PC-9 (cell line): ENCODE measurements around the gene FARSA. TPM values are rescaled to one million over a fixed set of nuclear protein-coding genes. Genes with fewer than 3 reads are reported as not detected.

Source experiments
- BruUV-seq: library from RNA; stranded (reverse); fragments of 400-500 nt; replicated peaks from 2 replicates; lab custom pipeline; 2021; lab: Mats Ljungman, UMichigan
- CTCF ChIA-PET: fragments of 300-600 bp; sonication (Branson Sonifier 250); formaldehyde crosslinking; loops from one replicate; lab custom pipeline; 2022; ENCODE audit warnings: antibody characterized with exemption; lab: Charles Lee
- POLR2A ChIA-PET: fragments of 300-600 bp; sonication (Branson Sonifier 250); formaldehyde crosslinking; loops from one replicate; lab custom pipeline; 2022; ENCODE audit warnings: antibody characterized with exemption; ENCODE audit not compliant: unreplicated experiment; lab: Charles Lee
- DNase-seq, 2 experiments: peaks; one replicate each; pipeline versions ENCODE4 v3.0.0 to v3.0.0-alpha.2; 2015 to 2022; ENCODE audit warnings: mixed read lengths in 1 of 2
- H2AFZ ChIP-seq: fragments of 200-600 bp; sonication (generic); 2 replicates; pipeline ENCODE4 v1.8.1; 2017; ENCODE audit warnings: antibody characterized with exemption
- H3F3A ChIP-seq: fragments of 200-600 bp; sonication (generic); 2 replicates; pipeline ENCODE4 v1.8.1; 2017; ENCODE audit warnings: antibody characterized with exemption, mild to moderate bottlenecking, low read depth; ENCODE audit not compliant: insufficient read depth
- H3K27ac ChIP-seq: fragments of 200-600 bp; sonication (generic); 2 replicates; pipeline ENCODE4 v1.6.1; 2016; ENCODE audit warnings: mixed run types
- H3K27me3 ChIP-seq: fragments of 200-600 bp; sonication (generic); 2 replicates; pipeline ENCODE4 v1.6.1; 2016; ENCODE audit warnings: low read depth, mixed run types; ENCODE audit not compliant: insufficient read depth
- H3K36me3 ChIP-seq: fragments of 200-600 bp; sonication (generic); 2 replicates; pipeline ENCODE4 v1.6.1; 2016; ENCODE audit warnings: low read depth, mixed run types
- H3K4me1 ChIP-seq: fragments of 200-600 bp; sonication (generic); replicated peaks from 2 replicates; pipeline ENCODE4 v1.6.1; 2016; ENCODE audit warnings: mixed run types; ENCODE audit not compliant: insufficient read depth
- H3K4me2 ChIP-seq: fragments of 200-600 bp; sonication (generic); 2 replicates; pipeline ENCODE4 v1.6.1; 2017; ENCODE audit warnings: mixed run types
- H3K4me3 ChIP-seq: fragments of 200-600 bp; sonication (generic); 2 replicates; pipeline ENCODE4 v1.6.1; 2016; ENCODE audit warnings: mixed run types
- H3K79me2 ChIP-seq: fragments of 200-600 bp; sonication (generic); 2 replicates; pipeline ENCODE4 v1.6.1; 2017; ENCODE audit warnings: low read depth, mixed run types
- H3K9me2 ChIP-seq: fragments of 200-600 bp; sonication (generic); 2 replicates; pipeline ENCODE4 v1.8.1; 2017; ENCODE audit warnings: mild to moderate bottlenecking; ENCODE audit not compliant: insufficient read depth
- H3K9me3 ChIP-seq: fragments of 200-600 bp; sonication (generic); 2 replicates; pipeline ENCODE4 v1.8.1; 2016; ENCODE audit warnings: low read depth; ENCODE audit not compliant: insufficient read depth
- H4K20me1 ChIP-seq: fragments of 200-600 bp; sonication (generic); 2 replicates; pipeline ENCODE4 v1.8.1; 2017; ENCODE audit not compliant: insufficient read depth
- EZH2 ChIP-seq: fragments of 200-600 bp; sonication (generic); IDR thresholded peaks from 2 replicates; pipeline ENCODE4 v1.8.0; 2017; ENCODE audit warnings: antibody characterized with exemption, low read depth
- intact Hi-C: fragments of 100-400 bp; cut with micrococcal nuclease; formaldehyde crosslinking; loops from one replicate; pipeline ENCODE4 v1.10.0; 2022; ENCODE audit not compliant: unreplicated experiment
- total RNA-seq: library from RNA; stranded (reverse); gene quantifications from 2 replicates; pipeline ENCODE4 v1.2.3, GENCODE V29; 2021
- TF ChIP-seq, protein P1 (sequence below): fragments of 200-600 bp; sonication (generic); conservative IDR thresholded peaks from 2 replicates; pipeline ENCODE4 v1.6.1; 2017; ENCODE audit warnings: mixed run types, antibody characterized with exemption, mild to moderate bottlenecking, moderate library complexity

The FARSA gene
- total RNA-seq, 1 experiment from 2014 or later = 53.7 TPM

DNA sequence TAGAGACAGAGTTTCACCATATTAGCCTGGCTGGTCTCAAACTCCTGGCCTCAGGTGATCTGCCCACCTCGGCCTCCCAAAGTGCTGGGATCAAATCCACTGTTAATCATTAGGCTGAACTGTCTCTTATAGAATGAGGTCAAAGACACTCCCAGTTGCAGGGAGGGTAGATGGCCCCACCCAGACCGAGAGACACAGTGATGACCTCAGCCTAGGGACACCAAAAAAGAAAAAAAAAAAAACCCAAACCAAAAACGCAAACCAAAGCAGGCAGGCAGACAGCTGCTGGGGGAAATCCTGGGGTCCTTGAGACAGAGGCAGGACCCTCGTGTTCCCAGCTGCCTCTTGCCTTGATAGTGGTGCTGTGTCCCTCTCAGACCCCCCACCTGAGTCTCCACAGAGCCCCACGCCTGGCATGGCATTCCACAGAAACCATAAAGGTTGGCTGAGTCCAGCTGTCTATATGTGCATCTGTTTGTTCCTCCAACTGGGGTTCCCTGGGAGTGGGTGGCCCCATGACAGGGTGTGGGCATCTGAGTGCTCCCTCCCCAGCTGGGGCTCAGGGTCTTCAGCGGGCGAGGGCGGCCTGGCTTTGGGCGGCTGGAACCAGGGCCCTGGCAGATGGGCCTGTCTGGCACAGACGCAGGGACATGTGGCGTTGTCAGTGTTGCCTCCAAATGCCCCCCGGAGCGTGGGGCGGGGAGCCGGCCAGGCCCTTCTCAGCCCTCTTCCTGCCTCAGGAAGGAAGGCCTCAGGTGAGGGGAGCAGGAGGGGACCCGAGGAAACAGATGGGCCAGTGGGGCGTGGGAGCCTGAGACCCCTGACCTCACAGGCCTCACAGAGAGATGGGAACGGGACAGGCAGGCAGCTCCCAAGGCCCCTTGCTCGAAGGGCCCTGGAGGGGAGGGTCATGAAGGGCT, 41.0 kb upstream of the FARSA start:
- DNase-seq = no peak
- Histone ChIP-seq H3K27ac (no peak overlapping the region), H3K4me3 (no peak overlapping the region), H3F3A (peaks cover 5% of the 10 kb centered on the region; the same call in 1 of the 2 replicates), H3K79me2 (no peaks in the 10 kb centered on the region), H3K27me3 (no peaks in the 10 kb centered on the region), H4K20me1 (no peaks in the 10 kb centered on the region), H2AFZ (no peak overlapping the region), H3K4me2 (0 out of 2 replicates have a peak overlapping the region, but pooled peaks have one; percentile 12), H3K9me2 (no peaks in the 10 kb centered on the region), H3K9me3 (no peaks in the 10 kb centered on the region), H3K4me1 (no peaks in the 10 kb centered on the region), H3K36me3 (no peaks in the 10 kb centered on the region)
- TF ChIP-seq EZH2 = no peak
- TF ChIP-seq, protein P1, sequence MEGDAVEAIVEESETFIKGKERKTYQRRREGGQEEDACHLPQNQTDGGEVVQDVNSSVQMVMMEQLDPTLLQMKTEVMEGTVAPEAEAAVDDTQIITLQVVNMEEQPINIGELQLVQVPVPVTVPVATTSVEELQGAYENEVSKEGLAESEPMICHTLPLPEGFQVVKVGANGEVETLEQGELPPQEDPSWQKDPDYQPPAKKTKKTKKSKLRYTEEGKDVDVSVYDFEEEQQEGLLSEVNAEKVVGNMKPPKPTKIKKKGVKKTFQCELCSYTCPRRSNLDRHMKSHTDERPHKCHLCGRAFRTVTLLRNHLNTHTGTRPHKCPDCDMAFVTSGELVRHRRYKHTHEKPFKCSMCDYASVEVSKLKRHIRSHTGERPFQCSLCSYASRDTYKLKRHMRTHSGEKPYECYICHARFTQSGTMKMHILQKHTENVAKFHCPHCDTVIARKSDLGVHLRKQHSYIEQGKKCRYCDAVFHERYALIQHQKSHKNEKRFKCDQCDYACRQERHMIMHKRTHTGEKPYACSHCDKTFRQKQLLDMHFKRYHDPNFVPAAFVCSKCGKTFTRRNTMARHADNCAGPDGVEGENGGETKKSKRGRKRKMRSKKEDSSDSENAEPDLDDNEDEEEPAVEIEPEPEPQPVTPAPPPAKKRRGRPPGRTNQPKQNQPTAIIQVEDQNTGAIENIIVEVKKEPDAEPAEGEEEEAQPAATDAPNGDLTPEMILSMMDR = no peak
- BruUV-seq = no TSS peak
- intact Hi-C loops = loop anchor here (5.0 kb wide), 2 partner anchors 303 to 458 kb away; no protein-coding TSS in a partner anchor
- ChIA-PET CTCF (interaction anchor here (0.6 kb wide), 1 partner anchor 221 kb away, joined by 4 read pairs; no protein-coding TSS in a partner anchor), POLR2A (no interaction called here)

DNA sequence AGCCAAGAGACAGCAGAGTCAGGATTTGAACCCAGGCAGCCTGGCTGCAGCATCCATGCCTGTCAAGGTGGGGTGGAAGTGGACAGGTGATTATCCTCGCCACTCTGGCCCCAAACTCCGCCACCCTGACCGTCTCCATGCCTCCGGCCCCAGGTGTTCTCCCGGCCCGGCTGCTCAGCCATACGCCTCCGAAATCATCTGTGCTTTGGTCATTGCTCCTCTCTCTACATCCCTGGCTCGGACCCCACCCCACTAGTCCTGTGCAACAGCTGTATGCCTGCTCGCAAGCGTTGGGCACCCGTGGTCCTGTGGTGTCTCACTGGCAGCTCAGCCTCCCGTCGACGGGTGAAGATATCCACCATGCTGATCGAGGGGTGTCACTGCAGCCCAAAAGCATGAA, 39.7 kb upstream of the FARSA start:
- Histone ChIP-seq H3K79me2 (no peaks in the 10 kb centered on the region), H4K20me1 (no peaks in the 10 kb centered on the region), H3K27me3 (no peaks in the 10 kb centered on the region), H3K9me2 (no peaks in the 10 kb centered on the region), H2AFZ (no peak overlapping the region), H3K36me3 (no peaks in the 10 kb centered on the region), H3K4me3 (no peak overlapping the region), H3K4me1 (no peaks in the 10 kb centered on the region), H3K27ac (no peak overlapping the region), H3K9me3 (no peaks in the 10 kb centered on the region), H3K4me2 (no peak overlapping the region), H3F3A (peaks cover 5% of the 10 kb centered on the region; the same call in 1 of the 2 replicates)
- ChIA-PET POLR2A (no interaction called here), CTCF (interaction anchor here (0.6 kb wide), 1 partner anchor 277 kb away, joined by 5 read pairs; the partner anchor contains the start of gene FBXW9)
- no peak for TF ChIP-seq EZH2
- TF ChIP-seq, protein P1 = no peak
- BruUV-seq = no TSS peak
- intact Hi-C loops = no loop called here
- DNase-seq = no peak

DNA sequence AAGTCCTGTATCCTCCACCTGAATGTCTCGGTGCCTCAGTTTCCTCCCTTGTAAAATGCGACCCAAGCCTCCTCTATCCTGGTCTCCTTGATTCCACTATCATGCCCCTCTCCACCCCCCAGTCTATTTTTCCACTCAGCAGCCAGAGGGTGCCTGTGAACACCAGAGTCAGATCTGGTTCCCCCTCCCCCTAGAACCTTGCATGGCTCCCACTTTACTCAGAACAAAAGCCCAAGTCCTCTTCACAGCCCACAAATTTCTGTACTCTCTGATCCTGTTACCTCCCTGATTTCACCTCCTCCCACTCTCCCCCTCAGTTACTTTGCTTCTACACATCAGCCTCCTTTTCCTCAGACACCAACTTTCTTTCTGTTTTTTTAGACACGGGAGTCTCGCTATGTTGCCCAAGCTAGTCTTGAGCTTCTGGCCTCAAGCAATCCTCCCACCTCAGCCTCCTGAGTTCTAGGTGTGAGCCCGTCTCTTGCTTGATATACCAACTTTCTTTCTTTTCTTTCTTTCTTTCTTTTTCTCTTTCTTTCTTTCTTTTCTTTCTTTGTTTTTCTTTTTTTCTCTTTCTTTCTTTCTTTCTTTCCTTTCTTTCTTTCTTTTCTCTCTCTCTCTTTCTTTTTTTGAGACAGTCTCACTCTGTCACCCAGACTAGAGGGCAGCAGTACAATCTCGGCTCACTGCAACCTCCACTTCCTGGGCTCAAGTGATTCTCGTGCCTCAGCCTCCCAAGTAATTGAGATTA, 36.7 kb upstream of the FARSA start:
- no peak overlapping the region for H3K4me3 ChIP-seq
- no peaks in the 10 kb centered on the region for H3K9me2 ChIP-seq
- TF ChIP-seq, protein P1 = no peak
- no peak for TF ChIP-seq EZH2
- no peak overlapping the region for H3K4me2 ChIP-seq
- H2AFZ ChIP-seq = no peak overlapping the region
- H3K36me3 ChIP-seq = no peaks in the 10 kb centered on the region
- intact Hi-C loops = no loop called here
- DNase-seq = no peak
- H3F3A ChIP-seq = peaks cover 5% of the 10 kb centered on the region; the same call in 1 of the 2 replicates
- ChIA-PET CTCF (no interaction called here), POLR2A (no interaction called here)
- no peaks in the 10 kb centered on the region for H4K20me1 ChIP-seq
- H3K27me3 ChIP-seq = no peaks in the 10 kb centered on the region
- no peaks in the 10 kb centered on the region for H3K79me2 ChIP-seq
- H3K4me1 ChIP-seq = no peaks in the 10 kb centered on the region; the same call in 1 of the 2 replicates
- no peak overlapping the region for H3K27ac ChIP-seq
- no peaks in the 10 kb centered on the region for H3K9me3 ChIP-seq
- no TSS peak for BruUV-seq
